NOMO-1 (cell line): ENCODE data around the gene SNX22.
A peak's percentile ranks its signal among the peaks of the same experiment; 100 is the strongest.
"Not testable (repeated sequence)": the region's sequence is repeated elsewhere in the genome, so short reads cannot be mapped to it uniquely, and the experiment has no call there.

Experiments
- DNase-seq, 2 experiments: peaks; one replicate each; lab custom pipeline; 2025; ENCODE audit not compliant: unreplicated experiment in 2 of 2; lab: John Stamatoyannopoulos, UW

The SNX22 gene

DNA sequence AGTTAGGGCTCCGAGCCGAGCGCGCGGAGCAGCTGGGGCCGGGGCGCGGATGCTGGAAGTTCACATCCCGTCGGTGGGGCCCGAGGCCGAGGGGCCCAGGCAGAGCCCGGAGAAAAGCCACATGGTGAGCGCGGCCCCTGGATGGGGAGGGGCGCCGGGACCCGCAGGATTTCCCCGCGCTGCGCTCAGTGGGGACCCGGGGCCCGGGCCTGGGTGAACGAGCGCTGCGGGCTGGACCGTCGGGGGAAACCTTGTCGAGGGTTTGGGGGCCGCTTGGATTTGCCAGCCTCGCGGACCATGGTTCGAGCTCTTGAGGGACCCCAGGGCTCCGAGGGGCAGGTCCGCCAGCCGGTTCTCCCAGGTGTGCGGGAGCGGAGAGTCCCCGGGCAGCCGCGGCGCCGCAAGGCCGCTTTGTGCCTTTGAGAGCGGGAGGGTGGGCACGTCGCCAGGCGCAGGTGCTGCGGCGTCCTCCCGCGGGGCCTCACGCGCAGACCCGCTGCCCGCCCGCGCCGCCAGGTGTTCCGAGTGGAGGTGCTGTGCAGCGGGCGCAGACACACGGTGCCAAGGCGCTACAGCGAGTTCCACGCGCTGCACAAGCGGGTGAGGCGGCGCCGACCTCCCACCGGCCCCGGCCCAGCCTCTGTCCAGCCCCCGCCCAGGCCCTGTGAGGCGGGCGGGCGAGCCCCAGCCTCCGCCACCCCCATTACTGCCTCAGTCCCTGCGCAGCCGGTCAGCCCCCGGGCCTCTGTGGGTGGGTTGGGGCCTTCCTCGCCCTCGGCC is at the start of gene SNX22:
TSS of gene SNX22 (plus strand) at position 5 of the 780 bp plus-strand sequence. CDS start at position 50, 45 bp downstream.
- no peak for DNase-seq

DNA sequence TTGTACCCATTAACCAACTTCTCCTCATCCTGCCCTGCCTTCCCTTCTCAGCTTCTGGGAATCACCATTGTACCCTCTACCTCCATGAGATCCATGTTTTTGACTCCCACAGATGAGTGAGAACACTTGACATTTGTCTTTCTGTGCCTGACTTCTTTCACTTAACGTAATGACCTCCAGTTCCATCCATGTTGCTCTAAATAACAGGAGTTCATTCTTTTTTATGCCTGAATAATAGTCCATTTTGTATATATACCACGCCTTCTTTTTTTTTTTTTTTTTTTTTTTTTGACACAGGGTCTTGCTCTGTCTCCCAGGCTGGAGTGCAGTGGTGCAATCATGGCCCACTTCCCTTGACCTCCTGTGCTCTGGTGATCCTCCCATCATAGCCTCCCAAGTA is 49.0 kb upstream of the SNX22 start:
- no peak for DNase-seq

DNA sequence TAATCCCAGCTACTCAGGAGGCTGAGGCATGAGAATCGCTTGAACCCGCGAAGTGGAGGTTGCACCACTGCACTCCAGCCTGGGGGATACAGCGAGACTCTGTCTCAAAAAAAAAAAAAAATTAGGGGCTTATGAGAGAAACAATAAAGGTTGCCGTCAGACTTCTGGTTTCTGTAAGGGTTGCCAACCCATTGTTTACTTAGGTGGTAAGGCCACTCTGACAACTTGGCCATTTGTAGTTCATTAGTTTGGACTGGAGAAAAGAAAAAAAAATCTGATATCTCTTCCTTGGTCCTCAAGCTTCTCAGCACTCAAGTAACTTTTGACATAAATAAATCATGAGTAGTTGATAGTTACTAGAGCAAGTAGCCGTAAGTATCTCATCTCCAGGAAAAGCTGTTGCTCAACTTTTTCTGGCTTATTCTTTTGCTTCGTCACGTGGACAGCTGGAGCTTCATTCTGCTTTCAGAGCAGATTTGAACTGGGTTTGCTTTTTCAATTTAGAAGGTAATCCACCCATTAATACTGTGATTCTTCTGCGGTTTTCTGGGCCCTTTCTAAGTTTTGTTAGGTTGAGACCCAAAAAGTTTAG is 46.3 kb upstream of the SNX22 start:
- DNase-seq: peak; percentile 54 to 83

DNA sequence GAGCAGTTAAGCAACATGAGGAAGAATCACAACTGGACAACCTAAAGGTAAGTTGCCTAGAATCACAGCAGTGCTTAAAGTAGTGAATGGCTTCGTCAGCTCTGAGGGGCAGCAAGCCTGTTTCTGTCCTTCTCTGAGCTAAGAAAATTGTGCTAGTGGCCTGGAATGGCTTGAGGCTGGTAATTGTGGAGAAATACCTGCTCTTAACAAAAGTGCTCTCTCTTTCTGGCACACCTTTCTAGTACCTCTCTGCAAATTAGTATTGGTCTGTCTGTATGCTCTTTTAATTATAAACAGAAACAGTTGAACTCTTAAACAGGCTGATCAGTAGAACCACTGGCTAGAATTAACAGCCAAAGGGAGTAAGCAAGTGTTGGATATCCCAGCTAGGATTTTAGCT is 44.2 kb upstream of the SNX22 start:
- no peak for DNase-seq

DNA sequence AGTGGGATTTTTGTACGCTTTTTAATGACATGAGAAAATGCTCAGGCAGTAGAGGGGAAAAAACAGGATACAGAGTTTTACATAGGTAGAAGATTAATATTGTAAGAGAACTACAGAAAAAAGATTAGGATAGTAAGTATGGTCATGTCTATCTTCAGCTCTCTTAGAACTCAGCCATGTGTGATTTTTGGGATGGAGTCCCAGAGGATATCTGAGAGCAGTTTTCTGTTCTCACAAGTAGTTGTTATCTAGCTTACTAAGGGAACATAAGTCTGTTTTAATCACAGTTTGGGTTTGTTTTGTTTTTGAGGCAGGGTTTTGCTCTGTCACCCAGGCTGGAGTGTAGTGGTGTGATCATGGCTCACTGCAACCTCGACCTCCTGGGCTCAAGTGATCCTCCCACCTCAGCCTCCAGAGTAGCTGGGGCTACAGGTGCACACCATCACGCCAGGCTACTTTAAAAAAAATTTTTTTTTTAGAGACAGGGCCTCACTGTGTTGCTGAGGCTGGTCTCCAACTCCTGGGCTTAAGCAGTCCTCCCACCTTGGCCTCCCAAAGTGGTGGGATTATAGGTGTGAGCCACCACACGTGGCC is 41.3 kb upstream of the SNX22 start:
- DNase-seq: not testable (repeated sequence)

DNA sequence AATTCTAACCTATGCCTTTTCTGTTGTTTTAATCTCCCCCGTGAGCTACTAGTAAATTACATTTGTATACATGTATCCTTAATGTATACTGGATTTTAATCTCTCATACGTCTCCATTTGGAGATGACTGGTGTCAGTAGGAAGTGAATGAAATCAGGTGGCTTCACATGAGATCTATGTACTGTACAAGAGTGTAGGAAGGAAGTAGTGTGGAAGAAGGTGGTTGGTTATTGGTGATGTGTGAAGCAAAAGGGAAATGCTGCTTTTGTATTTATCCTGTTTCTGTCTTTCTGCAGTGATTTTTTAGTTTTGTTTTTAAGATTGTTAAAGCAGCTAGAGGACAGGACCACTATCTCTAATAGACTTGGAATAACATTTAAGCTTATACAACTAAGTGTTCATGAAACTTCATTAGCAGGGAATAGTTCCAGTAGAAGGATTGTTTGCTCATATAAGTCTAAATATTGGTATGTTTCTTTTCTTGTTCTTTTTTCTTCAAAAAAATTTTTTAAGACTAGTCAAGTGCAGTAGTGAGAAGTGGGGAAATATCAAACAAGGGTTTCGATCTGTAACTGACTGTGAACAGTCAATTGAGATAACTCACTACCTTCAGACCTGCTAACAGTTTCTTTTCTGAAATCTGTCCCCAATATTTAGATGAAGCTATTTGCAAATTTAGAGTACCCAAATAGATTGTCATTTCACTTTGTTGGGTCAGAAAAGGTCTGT is 40.4 kb upstream of the SNX22 start:
- peak in 1 of 2 experiments; percentile 8 for DNase-seq

DNA sequence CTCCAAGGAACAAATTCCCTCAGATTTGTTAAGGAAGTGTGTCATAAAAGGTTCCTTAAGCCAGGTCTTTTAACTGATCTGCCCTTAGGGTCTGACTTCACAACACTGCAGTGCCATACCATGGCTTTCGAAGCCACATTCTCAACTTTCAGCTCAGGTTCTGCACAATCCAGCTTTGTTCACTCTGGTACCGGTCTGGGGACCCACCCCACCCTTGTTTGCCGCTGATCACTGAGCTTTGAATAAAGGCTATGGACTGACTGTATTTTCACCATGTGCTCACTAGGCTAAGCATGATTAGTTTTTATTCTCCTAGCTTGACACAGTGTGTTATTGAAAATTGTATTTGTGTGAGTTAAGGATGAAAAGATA is 39.9 kb upstream of the SNX22 start:
- no peak for DNase-seq

DNA sequence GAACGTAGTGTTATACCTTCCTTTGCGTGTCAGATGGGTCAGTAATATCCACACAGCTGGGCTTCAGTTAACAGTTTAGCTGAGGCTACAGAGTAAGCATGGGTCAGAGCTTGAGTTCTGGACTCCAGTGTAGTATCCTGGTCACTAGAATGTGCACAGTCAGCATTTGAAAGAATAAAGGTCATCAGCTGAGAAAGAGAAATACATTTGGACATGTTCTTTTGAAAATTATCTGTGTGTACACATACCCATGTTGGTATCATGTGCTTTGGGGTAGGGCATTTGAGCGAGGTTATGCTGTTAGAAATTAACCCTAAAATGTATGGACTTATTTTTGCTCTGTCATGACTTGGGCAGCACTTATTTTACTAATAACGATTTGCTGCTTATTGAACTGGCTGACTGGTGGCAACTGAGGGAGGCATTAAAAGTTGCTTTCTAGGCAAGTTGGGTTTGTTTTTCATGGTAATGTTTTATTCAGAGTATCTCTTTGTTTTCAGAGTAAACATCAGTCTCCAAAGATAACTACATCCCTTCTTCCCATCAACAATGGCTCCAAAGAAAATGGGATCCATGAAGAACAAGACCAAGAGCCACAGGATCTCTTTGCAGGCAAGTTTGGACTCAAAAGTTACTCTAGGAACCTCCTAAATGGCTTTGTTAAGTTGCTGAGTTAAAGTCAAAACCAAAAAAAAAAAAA is 39.3 kb upstream of the SNX22 start:
- no peak for DNase-seq

DNA sequence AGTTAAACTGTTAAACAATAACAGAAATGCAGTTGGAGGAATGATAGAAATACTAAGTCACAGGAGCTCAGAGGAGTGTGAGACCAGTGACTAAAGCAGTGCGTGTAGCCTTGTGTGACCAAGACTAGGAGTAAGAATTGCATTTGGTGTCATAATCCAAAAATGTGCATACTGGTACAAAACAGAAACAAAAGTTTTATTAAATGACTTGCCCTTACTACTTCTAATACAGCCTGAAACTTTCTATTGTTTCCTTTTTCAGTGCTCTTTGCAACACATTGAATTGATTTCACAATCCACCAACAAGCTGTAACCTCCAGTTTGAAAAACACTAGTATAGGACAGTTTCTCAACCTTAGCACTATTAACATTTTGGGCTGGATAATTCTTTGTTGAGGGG is 38.6 kb upstream of the SNX22 start:
- DNase-seq: peak; percentile 41 to 73

DNA sequence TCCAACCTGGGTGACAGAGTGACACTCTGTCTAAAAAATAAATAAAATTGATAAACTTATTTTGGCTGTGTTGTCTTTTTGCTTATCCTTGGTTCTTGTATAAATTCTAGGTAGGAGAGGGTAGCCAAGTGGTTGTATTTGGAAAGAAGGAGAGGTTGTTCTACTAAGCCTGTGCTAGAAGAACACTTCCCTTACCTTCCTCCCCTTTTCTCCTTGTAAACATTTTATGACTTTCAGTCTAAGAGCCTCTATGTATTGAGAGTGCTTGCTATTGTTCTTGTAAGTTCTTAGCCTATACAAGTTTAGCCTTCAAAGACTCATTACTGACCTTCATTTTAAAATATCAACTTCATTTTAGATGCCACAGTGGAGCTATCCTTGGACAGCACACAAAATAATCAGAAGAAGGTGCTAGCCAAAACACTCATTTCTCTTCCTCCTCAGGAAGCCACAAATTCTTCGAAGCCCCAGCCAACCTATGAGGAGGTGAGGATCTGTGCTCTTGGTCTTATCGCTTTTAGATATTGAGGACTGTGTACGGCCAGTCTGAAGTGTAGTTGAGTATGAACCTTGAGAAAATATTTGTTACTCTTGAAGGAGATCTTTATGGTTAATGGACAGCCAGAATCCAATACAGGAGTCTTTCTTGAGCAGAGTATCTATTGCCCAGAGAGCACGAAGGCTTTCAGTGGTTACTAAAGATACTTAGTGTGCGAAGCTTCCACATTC is 33.6 kb upstream of the SNX22 start:
- no peak for DNase-seq

DNA sequence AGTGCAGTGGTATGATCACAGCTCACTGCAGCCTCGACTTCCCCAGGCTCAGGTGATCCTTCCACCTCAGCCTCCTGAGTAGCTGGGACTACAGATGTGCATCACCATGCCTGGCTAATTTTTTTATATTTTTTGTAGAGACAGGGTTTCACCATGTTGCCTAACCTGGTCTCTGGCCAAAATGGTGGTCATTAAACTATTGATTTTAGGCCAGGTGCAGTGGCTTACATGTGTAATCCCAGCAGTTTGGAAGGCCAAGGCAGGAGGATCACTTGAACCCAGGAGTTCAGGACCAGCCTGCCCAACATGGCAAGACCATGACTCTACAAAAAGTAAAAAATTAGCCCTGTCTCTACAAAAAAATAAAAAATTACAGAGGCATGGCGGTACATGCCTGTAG is 31.2 kb upstream of the SNX22 start:
- not testable (repeated sequence) for DNase-seq

DNA sequence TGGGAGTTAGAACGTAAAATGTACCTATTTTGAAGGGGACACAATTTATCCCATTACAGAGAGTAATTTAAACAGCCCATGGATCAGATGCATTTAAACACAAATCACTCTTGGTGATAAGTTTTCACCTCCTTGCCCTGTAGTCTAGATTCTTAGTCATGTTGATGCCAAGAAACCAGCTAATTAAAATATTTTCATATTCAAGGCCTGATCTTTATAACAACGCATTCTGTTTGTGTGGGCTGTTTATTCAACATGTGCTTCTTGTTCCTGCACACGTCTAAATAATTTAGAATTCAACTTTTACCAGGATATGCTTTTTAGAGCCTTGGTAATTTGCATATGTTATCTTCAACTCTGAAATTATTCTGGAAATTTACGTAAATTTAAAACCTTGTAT is 29.9 kb upstream of the SNX22 start:
- no peak for DNase-seq

DNA sequence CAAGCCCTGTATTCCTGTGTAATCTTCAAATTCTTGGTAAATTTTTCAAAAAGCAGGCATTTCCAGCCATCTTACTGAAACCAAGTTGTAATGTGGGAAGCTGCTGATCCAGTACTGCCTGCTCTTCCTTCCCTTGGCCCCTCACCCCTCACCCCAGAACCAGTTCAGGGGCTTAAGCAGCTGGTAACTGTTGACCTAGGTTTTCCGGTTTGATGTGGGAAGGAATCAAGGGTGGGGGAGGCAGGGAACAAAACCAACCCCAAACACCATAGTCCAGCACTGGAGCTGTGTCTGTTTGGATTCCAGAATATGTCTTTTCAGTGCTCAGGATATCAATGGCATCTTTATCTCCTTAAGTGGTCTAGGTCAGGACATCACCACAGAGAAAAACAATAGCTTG is 29.1 kb upstream of the SNX22 start:
- no peak for DNase-seq

DNA sequence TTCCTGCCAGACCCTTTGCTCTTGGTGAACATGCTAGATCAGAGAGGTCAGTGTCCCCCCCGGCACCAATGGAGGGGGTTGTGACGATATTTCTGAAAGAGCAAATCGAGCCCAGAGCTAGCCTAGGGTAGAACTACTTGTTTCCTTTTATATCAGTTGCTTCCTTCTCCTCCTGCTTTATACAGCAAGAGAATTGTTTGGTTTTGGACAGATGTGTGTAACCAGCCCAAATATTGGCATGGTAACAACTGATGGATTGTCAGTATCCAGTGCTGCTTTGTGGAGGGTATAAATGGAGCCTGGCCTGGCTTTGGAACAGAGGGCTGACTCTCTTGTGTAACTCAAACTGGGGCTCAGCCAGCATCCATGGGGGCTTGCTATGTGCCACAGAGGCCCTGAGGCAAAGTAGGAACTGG is 28.6 kb upstream of the SNX22 start:
- DNase-seq: no peak

DNA sequence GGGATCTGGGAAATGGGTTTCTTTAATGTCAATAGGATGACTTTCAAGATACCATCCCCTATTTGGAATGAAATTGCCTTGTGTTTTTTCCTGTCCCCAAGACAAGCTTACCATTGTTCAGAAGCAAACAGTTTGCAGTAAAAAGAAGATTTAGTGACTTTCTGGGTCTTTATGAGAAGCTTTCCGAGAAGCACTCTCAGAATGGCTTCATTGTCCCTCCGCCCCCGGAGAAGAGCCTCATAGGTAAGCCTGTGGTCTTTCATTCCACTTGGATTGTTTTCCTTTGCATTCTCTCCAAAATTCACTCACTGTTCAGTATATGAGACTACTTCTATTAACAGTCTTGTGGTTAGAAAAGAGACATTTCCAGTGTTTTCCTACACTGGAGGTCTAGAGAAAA is 25.6 kb upstream of the SNX22 start:
- no peak for DNase-seq

DNA sequence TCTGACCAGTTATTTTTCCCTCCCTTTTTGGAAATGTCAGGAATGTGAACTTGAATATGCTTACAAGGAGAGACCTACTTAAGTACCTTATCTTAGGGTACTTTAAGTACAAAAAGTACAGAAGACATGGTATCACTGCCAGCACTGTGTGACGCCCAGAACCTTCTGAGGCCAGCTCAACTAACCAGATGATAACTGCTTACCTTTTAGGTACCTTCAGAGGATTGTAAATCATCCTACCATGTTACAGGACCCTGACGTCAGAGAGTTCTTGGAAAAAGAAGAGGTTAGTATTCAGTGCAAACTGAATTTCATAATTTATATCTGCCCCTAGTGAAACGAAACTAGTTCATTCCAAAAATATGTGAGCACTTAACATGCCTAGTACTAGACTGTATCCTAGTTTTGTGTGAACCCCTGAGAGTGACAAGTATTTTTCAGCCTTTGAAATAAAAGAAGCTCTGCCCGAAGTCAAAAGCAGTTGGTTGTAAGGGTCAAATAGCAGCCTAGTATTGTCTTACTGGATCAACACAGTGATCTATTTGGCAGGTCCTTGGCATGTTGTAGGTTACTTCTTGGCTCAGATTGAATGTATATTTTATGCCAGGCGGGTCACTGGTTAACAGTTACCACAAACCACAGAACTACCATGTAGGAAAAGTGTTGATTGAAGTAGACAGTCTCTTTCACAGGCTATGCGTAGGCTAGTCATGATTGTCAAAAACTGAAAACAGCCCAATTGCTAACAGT is 23.8 kb upstream of the SNX22 start:
- no peak for DNase-seq

DNA sequence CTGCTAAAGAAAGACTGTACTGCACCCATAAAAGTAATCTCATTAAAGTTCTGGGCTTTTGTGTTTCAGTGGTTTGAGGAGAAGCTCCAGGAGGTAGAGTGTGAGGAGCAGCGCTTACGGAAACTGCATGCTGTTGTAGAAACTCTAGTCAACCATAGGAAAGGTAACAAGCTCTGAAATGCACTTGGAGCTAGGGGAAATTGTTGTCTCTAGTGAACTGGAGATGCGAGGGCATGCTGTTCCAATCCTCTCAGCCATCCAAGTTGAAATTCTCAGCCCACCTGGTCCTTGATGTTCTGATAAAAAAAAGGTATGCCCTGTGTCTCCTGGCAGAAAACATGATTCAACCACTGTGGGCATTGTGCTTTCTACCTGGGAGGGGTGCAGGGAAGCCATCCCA is 21.4 kb upstream of the SNX22 start:
- no peak for DNase-seq

DNA sequence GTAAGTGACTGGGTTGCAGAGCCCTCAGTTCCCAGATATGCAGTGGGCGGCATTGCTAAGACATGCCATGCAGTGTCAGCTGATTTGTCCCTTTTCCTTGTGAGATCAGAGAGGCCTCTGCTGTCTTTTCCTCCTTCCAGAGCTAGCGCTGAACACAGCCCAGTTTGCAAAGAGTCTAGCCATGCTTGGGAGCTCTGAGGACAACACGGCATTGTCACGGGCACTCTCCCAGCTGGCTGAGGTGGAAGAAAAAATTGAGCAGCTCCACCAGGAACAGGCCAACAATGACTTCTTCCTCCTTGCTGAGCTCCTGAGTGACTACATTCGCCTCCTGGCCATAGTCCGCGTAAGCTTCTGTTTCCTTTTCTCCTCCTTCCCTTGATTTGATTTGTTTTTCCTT is 20.0 kb upstream of the SNX22 start:
- no peak for DNase-seq

DNA sequence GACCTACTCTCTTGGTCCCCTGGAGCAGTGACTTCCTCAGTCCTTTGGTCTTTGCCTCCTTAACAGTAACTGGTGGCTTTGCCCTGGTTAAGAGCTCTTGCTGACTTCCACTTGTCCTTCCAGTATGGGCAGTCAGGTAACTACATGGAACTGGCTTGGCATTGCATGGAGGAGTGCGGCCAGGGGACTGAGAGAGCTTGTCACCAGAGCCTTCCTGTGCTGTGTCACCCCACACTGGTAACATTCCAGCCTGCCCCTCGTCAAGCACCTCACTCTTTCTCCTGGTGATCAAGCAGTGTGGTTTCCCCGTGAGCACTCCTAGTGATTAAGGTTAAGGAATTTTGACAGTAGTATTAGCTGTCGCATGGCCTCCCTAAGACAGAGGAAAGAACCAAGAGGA is 19.3 kb upstream of the SNX22 start:
- no peak for DNase-seq
